ENCODE measurements around the gene MEGF11.
"Not testable (repeated sequence)": the region's sequence is repeated elsewhere in the genome, so short reads cannot be mapped to it uniquely, and the experiment has no call there.

Gene MEGF11

GRCh38 chr15:65976196-65976595 lies 277.4 kb downstream of the MEGF11 start:
- DNase-seq (ENCODE audit: low read depth); H3K4me3 ChIP-seq (ENCODE audit: low read depth, low read length): not testable (repeated sequence)

- H3K4me3 ChIP-seq (ENCODE audit: low read depth, low read length), result no peak overlapping the region
- DNase-seq (ENCODE audit: low read depth), result no peak
These were observed 281.9 kb downstream of the MEGF11 start for GRCh38 chr15:65971741-65971995.

- H3K4me3 ChIP-seq (ENCODE audit: low read depth, low read length), result no peak overlapping the region
- DNase-seq (ENCODE audit: low read depth), result no peak
These were observed 282.4 kb downstream of the MEGF11 start for GRCh38 chr15:65970937-65971740.

GRCh38 chr15:65969865-65970816 lies 283.4 kb downstream of the MEGF11 start:
- no peak for DNase-seq (ENCODE audit: low read depth)
- no peak overlapping the region for H3K4me3 ChIP-seq (ENCODE audit: low read depth, low read length)

GRCh38 chr15:65968511-65968910 lies 285.0 kb downstream of the MEGF11 start:
- no peak for DNase-seq (ENCODE audit: low read depth)
- H3K4me3 ChIP-seq (ENCODE audit: low read depth, low read length), result no peak overlapping the region

- no peak for DNase-seq (ENCODE audit: low read depth)
- H3K4me3 ChIP-seq (ENCODE audit: low read depth, low read length), result no peak overlapping the region
These were observed 288.6 kb downstream of the MEGF11 start for GRCh38 chr15:65964792-65965433.

GRCh38 chr15:65963911-65964482 lies 289.6 kb downstream of the MEGF11 start:
- no peak for DNase-seq (ENCODE audit: low read depth)
- H3K4me3 ChIP-seq (ENCODE audit: low read depth, low read length), result no peak overlapping the region

- no peak overlapping the region for H3K4me3 ChIP-seq (ENCODE audit: low read depth, low read length)
- no peak for DNase-seq (ENCODE audit: low read depth)
These were observed 290.2 kb downstream of the MEGF11 start for GRCh38 chr15:65963358-65963757.

- H3K4me3 ChIP-seq (ENCODE audit: low read depth, low read length), result no peak overlapping the region
- DNase-seq (ENCODE audit: low read depth), result no peak
These were observed 291.4 kb downstream of the MEGF11 start for GRCh38 chr15:65962187-65962586.

GRCh38 chr15:65960586-65960985 lies 293.0 kb downstream of the MEGF11 start:
- no peak overlapping the region for H3K4me3 ChIP-seq (ENCODE audit: low read depth, low read length)
- DNase-seq (ENCODE audit: low read depth), result no peak

- no peak for DNase-seq (ENCODE audit: low read depth)
- H3K4me3 ChIP-seq (ENCODE audit: low read depth, low read length), result no peak overlapping the region
These were observed 294.7 kb downstream of the MEGF11 start for GRCh38 chr15:65958835-65959234.

GRCh38 chr15:65957451-65957850 lies 296.1 kb downstream of the MEGF11 start:
- DNase-seq (ENCODE audit: low read depth), result no peak
- H3K4me3 ChIP-seq (ENCODE audit: low read depth, low read length), result no peak overlapping the region

- no peak overlapping the region for H3K4me3 ChIP-seq (ENCODE audit: low read depth, low read length)
- no peak for DNase-seq (ENCODE audit: low read depth)
These were observed 296.7 kb downstream of the MEGF11 start for GRCh38 chr15:65956899-65957298.

- DNase-seq (ENCODE audit: low read depth), result no peak
- H3K4me3 ChIP-seq (ENCODE audit: low read depth, low read length), result no peak overlapping the region
These were observed 297.2 kb downstream of the MEGF11 start for GRCh38 chr15:65956307-65956706.

- H3K4me3 ChIP-seq (ENCODE audit: low read depth, low read length), result no peak overlapping the region
These were observed 299.2 kb downstream of the MEGF11 start for GRCh38 chr15:65954289-65954741.

GRCh38 chr15:65953622-65954021 lies 299.9 kb downstream of the MEGF11 start:
- H3K4me3 ChIP-seq (ENCODE audit: low read depth, low read length), result no peak overlapping the region
- DNase-seq (ENCODE audit: low read depth), result no peak

More at GRCh38 chr15:65954289-65954741, 299.2 kb downstream of the MEGF11 start:
- DNase-seq (ENCODE audit: low read depth), result peak; percentile 8

- peak; percentile 5 for DNase-seq (ENCODE audit: low read depth)
- no peak overlapping the region for H3K4me3 ChIP-seq (ENCODE audit: low read depth, low read length)
These were observed 301.0 kb downstream of the MEGF11 start for GRCh38 chr15:65952391-65953053.

- DNase-seq (ENCODE audit: low read depth), result no peak
- H3K4me3 ChIP-seq (ENCODE audit: low read depth, low read length), result no peak overlapping the region
These were observed 302.5 kb downstream of the MEGF11 start for GRCh38 chr15:65951007-65951406.

- no peak for DNase-seq (ENCODE audit: low read depth)
- H3K4me3 ChIP-seq (ENCODE audit: low read depth, low read length), result no peak overlapping the region
These were observed 304.1 kb downstream of the MEGF11 start for GRCh38 chr15:65949491-65949890.
